HCT116 (cell line): ENCODE measurements around the gene MYADM. TPM values are rescaled to one million over a fixed set of nuclear protein-coding genes. Genes with fewer than 3 reads are reported as not detected.
"Not testable (repeated sequence)": the region's sequence is repeated elsewhere in the genome, so short reads cannot be mapped to it uniquely, and the experiment has no call there.

ENCODE experiments used
- ATAC-seq: fragments of 200-7000 bp; cut with Tn5 transposase; 2 replicates; pipeline ENCODE4 v1.9.1; 2020; ENCODE audit warnings: mild to moderate bottlenecking, moderate library complexity
- BruUV-seq: library from RNA; stranded (reverse); fragments of 400-500 nt; replicated peaks from 2 replicates; lab custom pipeline; 2021; lab: Mats Ljungman, UMichigan
- CTCF ChIA-PET: fragments of 300-600 bp; sonication (Branson Sonifier 250); formaldehyde crosslinking; loops from one replicate; lab custom pipeline; 2021; ENCODE audit warnings: antibody characterized with exemption; lab: Charles Lee
- POLR2A ChIA-PET: fragments of 300-600, 350-600 bp; sonication (Branson Sonifier 250); formaldehyde crosslinking; loops from one replicate; lab custom pipeline; 2021; ENCODE audit warnings: antibody characterized with exemption; lab: Charles Lee
- RAD21 ChIA-PET, 2 experiments: fragments of 300-600 bp; sonication (Branson Sonifier 250); formaldehyde crosslinking; loops; one replicate each; lab custom pipeline; 2023; ENCODE audit warnings: low total read pairs in 2 of 2; ENCODE audit not compliant: uncharacterized antibody in 2 of 2, unreplicated experiment in 2 of 2, low non-redundant PET in 1 of 2; lab: Charles Lee
- DNase-seq: peaks from one replicate; pipeline ENCODE4 v3.0.0-alpha.2; 2010; ENCODE audit warnings: low read depth, low spot score
- H2AFZ ChIP-seq: fragments of 200-600 bp; shearing (Covaris generic), sonication (generic); 2 replicates; pipeline ENCODE4 v1.6.1; 2017; ENCODE audit warnings: low read depth, mixed run types, mixed read lengths, antibody characterized with exemption, low read length; ENCODE audit not compliant: poor library complexity, severe bottlenecking
- H3K27ac ChIP-seq: 2 replicates; pipeline ENCODE4 v1.5.1; 2012; ENCODE audit warnings: low read depth, low read length
- H3K27me3 ChIP-seq: fragments of 200-600 bp; sonication (generic); 2 replicates; pipeline ENCODE4 v1.6.1; 2016; ENCODE audit warnings: mixed run types, low read length, mixed read lengths; ENCODE audit not compliant: insufficient read depth
- H3K36me3 ChIP-seq, 2 experiments: fragments of 200-500 bp in 1 of 2; fragments of 200-600 bp in 1 of 2; sonication (Bioruptor generic) in 1 of 2; sonication (generic) in 1 of 2; 2 replicates each; pipeline versions ENCODE4 v1.5.1 to v1.6.1; 2014 to 2016; ENCODE audit warnings: low read length in 2 of 2, inconsistent platforms in 1 of 2, mixed read lengths in 1 of 2, mixed run types in 1 of 2; ENCODE audit not compliant: insufficient read depth in 2 of 2, control insufficient read depth in 1 of 2
- H3K4me1 ChIP-seq, 2 experiments: fragments of 200-600 bp in 1 of 2; sonication (generic) in 1 of 2; 2 replicates each; pipeline versions ENCODE4 v1.5.1 to v1.6.1; 2012 to 2017; ENCODE audit warnings: low read length in 2 of 2, inconsistent platforms in 1 of 2, mild to moderate bottlenecking in 1 of 2, mixed read lengths in 1 of 2, mixed run types in 1 of 2, moderate library complexity in 1 of 2; ENCODE audit not compliant: insufficient read depth in 2 of 2, control insufficient read depth in 1 of 2
- H3K4me2 ChIP-seq: fragments of 200-600 bp; sonication (generic); 2 replicates; pipeline ENCODE4 v1.6.1; 2017; ENCODE audit warnings: mixed run types, low read length, mixed read lengths
- H3K4me3 ChIP-seq, 2 experiments: fragments of 200-600 bp in 1 of 2; sonication (generic) in 1 of 2; replicated peaks in 1 of 2; 2 replicates each; pipeline ENCODE4 v1.5.1; 2011 to 2016; ENCODE audit warnings: low read length in 2 of 2, control low read depth in 1 of 2, low read depth in 1 of 2, mild to moderate bottlenecking in 1 of 2, mixed read lengths in 1 of 2, mixed run types in 1 of 2
- H3K79me2 ChIP-seq: fragments of 200-600 bp; sonication (generic); 2 replicates; pipeline ENCODE4 v1.6.1; 2017; ENCODE audit warnings: mild to moderate bottlenecking, mixed run types, low read length, moderate library complexity, mixed read lengths; ENCODE audit not compliant: insufficient read depth
- H3K9ac ChIP-seq: fragments of 200-600 bp; sonication (generic); 2 replicates; pipeline ENCODE4 v1.6.1; 2016; ENCODE audit warnings: low read length, mixed read lengths
- H3K9me2 ChIP-seq: fragments of 200-600 bp; sonication (generic), shearing (Covaris generic); 2 replicates; pipeline ENCODE4 v1.6.1; 2017; ENCODE audit warnings: mixed run types, mild to moderate bottlenecking, moderate library complexity; ENCODE audit not compliant: insufficient read depth
- H3K9me3 ChIP-seq, 2 experiments: fragments of 200-500 bp in 1 of 2; fragments of 200-600 bp in 1 of 2; sonication (Bioruptor generic) in 1 of 2; sonication (generic) in 1 of 2; 2 replicates each; pipeline ENCODE4 v1.6.1; 2014 to 2017; ENCODE audit warnings: low read length in 2 of 2, mixed read lengths in 2 of 2, inconsistent platforms in 1 of 2, low read depth in 1 of 2, mild to moderate bottlenecking in 1 of 2, mixed run types in 1 of 2, moderate library complexity in 1 of 2; ENCODE audit not compliant: control insufficient read depth in 1 of 2, insufficient read depth in 1 of 2
- H4K20me1 ChIP-seq: fragments of 200-600 bp; sonication (generic), shearing (Covaris generic); 2 replicates; pipeline ENCODE4 v1.6.1; 2017; ENCODE audit warnings: mixed run types, mild to moderate bottlenecking, moderate library complexity; ENCODE audit not compliant: insufficient read depth
- EGR1 ChIP-seq: IDR thresholded peaks from 2 replicates; pipeline ENCODE4 v1.6.1; 2012; ENCODE audit warnings: low read depth
- intact Hi-C: fragments of 100-400 bp; cut with micrococcal nuclease; formaldehyde crosslinking; loops from 2 replicates; pipeline ENCODE4 v1.10.0; 2022
- total RNA-seq: library from RNA; stranded (reverse); gene quantifications from one replicate; pipeline ENCODE4 v1.2.1, GENCODE V29; 2021; ENCODE audit not compliant: unreplicated experiment
- TF ChIP-seq, protein P1 (sequence below): IDR thresholded peaks from 2 replicates; pipeline ENCODE4 v1.6.1; 2011; ENCODE audit warnings: mild to moderate bottlenecking, low read length, moderate library complexity; ENCODE audit not compliant: insufficient replicate concordance; ENCODE audit errors: extremely low read depth
- TF ChIP-seq, protein P2 (sequence below), 3 experiments: fragments of 200-600 bp in 1 of 3; sonication (generic) in 1 of 3; IDR thresholded peaks in 2 of 3; conservative IDR thresholded peaks in 1 of 3; 2 replicates each; pipeline ENCODE4 v1.5.1; 2012 to 2017; ENCODE audit warnings: low read depth in 2 of 3, low read length in 2 of 3, antibody characterized with exemption in 1 of 3, borderline replicate concordance in 1 of 3, control low read depth in 1 of 3, mild to moderate bottlenecking in 1 of 3, mixed read lengths in 1 of 3, mixed run types in 1 of 3, moderate library complexity in 1 of 3; ENCODE audit not compliant: insufficient read depth in 1 of 3

The MYADM gene
- total RNA-seq, 1 experiment from 2014 or later: 79.6 TPM

DNA sequence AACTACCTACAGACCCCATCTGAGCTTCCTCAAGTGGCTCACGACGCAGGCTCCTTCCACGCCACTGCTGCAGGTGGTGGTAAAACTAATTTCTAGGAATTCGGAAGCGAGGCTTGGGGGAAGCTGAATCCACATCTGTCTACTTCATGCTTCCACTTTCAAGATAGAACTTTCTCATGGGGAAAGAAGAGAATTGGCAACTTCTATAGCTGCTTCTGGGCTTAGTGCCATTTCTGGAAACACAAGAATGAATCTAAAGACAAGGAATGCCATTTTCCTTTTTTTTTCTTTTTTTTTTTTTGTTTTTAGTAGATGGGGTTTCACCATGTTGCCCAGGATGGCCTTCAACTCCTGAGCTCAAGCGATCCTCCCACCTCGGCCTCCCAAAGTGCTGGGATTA is 40.8 kb upstream of the MYADM start (continued):
- TF ChIP-seq, protein P1, sequence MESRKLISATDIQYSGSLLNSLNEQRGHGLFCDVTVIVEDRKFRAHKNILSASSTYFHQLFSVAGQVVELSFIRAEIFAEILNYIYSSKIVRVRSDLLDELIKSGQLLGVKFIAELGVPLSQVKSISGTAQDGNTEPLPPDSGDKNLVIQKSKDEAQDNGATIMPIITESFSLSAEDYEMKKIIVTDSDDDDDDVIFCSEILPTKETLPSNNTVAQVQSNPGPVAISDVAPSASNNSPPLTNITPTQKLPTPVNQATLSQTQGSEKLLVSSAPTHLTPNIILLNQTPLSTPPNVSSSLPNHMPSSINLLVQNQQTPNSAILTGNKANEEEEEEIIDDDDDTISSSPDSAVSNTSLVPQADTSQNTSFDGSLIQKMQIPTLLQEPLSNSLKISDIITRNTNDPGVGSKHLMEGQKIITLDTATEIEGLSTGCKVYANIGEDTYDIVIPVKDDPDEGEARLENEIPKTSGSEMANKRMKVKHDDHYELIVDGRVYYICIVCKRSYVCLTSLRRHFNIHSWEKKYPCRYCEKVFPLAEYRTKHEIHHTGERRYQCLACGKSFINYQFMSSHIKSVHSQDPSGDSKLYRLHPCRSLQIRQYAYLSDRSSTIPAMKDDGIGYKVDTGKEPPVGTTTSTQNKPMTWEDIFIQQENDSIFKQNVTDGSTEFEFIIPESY: no peak
- TF ChIP-seq, all 23 proteins: peak for 0

DNA sequence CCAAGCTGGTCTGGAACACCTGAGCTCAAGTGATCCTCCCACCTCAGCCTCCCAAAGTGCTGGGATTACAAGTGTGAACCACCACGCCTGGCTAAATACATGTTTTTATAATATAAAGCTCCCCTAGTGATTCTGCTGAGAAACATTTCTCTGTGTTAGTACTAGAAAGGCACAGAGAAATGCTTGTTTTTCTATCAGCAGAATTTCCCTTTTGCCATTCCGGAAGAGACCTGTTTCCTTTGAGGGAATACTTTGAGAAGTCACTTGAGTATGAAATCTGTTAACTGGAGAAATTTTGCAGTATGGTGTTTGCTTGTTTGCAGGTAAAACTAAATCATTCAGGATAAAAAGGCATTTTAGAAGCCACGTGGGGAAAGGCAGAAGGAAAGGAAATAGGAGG is 39.2 kb upstream of the MYADM start:
- Histone ChIP-seq H3K27ac (no peak overlapping the region), H3K4me3 (no peak overlapping the region), H3K4me2 (no peak overlapping the region), H3K79me2 (no peaks in the 10 kb centered on the region), H3K9me3 (no peaks in the 10 kb centered on the region), H3K4me1 (peaks cover 8 to 11% of the 10 kb centered on the region in 2 experiments; a peak in 3 of 4 replicates), H4K20me1 (no peaks in the 10 kb centered on the region)
- CTCF ChIA-PET: interaction anchor here (1.0 kb wide), 1 partner anchor 19 kb away, joined by 4 read pairs; no protein-coding TSS in a partner anchor
- no TSS peak for BruUV-seq
- ATAC-seq: no peak
- TF ChIP-seq, protein P2, sequence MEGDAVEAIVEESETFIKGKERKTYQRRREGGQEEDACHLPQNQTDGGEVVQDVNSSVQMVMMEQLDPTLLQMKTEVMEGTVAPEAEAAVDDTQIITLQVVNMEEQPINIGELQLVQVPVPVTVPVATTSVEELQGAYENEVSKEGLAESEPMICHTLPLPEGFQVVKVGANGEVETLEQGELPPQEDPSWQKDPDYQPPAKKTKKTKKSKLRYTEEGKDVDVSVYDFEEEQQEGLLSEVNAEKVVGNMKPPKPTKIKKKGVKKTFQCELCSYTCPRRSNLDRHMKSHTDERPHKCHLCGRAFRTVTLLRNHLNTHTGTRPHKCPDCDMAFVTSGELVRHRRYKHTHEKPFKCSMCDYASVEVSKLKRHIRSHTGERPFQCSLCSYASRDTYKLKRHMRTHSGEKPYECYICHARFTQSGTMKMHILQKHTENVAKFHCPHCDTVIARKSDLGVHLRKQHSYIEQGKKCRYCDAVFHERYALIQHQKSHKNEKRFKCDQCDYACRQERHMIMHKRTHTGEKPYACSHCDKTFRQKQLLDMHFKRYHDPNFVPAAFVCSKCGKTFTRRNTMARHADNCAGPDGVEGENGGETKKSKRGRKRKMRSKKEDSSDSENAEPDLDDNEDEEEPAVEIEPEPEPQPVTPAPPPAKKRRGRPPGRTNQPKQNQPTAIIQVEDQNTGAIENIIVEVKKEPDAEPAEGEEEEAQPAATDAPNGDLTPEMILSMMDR (IDR thresholded peaks at IDR 0.05 in 2 of 3, conservative IDR thresholded peaks at IDR 0.05 in 1 of 3; ENCODE audit: borderline replicate concordance in 1 of 3, insufficient read depth in 1 of 3, low read depth in 2 of 3, low read length in 2 of 3): no peak
- no peak for TF ChIP-seq EGR1
- TF ChIP-seq, all 23 proteins: peak for 0
- Histone ChIP-seq H3K27me3 (no peaks in the 10 kb centered on the region), H3K9me2 (no peaks in the 10 kb centered on the region), H3K9ac (no peak overlapping the region), H2AFZ (no peak overlapping the region), H3K36me3 (no peaks in the 10 kb centered on the region)
- ChIA-PET POLR2A (no interaction called here), RAD21 (no interaction called here)
- no peak for DNase-seq
- intact Hi-C loops: no loop called here

GRCh38 chr19:53832861-53833260 is 34.8 kb upstream of the MYADM start:
- H3K4me3 ChIP-seq, CTCF ChIA-PET, RAD21 ChIA-PET, H3K9me3 ChIP-seq, intact Hi-C loops, H3K9ac ChIP-seq, H3K79me2 ChIP-seq, ATAC-seq, H3K36me3 ChIP-seq, BruUV-seq, POLR2A ChIA-PET, H3K27ac ChIP-seq, H3K27me3 ChIP-seq, H2AFZ ChIP-seq, H4K20me1 ChIP-seq, DNase-seq, H3K4me1 ChIP-seq, H3K4me2 ChIP-seq, H3K9me2 ChIP-seq: not testable (repeated sequence)

- intact Hi-C loops, H3K9ac ChIP-seq, H2AFZ ChIP-seq, H3K27ac ChIP-seq, BruUV-seq, H3K4me3 ChIP-seq, H3K9me3 ChIP-seq, H4K20me1 ChIP-seq, H3K79me2 ChIP-seq, H3K36me3 ChIP-seq, RAD21 ChIA-PET, H3K4me2 ChIP-seq, ATAC-seq, POLR2A ChIA-PET, H3K9me2 ChIP-seq, CTCF ChIA-PET, DNase-seq, H3K27me3 ChIP-seq: not testable (repeated sequence)
- peaks cover 11 to 25% of the 10 kb centered on the region in 2 experiments for H3K4me1 ChIP-seq
Measured at GRCh38 chr19:53838446-53838845, 29.2 kb upstream of the MYADM start.
